HG02840 (cell line): Measurements from ENCODE around the gene ARHGEF6.

ENCODE experiments used
- ATAC-seq: cut with Tn5 transposase; IDR thresholded peaks from one replicate; pipeline ENCODE4 v1.9.1; 2021; ENCODE audit warnings: mild to moderate bottlenecking, moderate library complexity, moderate number of reproducible peaks; ENCODE audit not compliant: unreplicated experiment, low FRiP score

Gene ARHGEF6

DNA sequence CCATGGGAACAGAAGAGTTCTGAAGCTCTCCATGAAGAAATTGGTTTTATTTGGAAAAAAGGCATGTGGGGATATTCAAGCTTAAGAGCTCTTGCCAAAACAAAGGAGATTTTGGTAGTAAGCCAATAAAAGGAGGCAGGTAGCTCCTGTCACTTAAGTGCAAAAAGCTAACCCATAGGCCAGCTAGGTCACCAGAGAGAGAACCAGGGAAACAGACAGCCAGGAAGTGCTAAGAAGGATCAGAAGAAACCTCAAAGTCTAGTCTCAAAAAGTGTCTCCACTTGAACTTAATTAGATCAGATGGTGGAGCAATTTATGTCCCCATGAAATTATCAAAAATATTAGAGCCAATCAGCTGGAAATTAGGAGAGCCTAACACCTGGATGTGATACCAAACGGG, 83.6 kb downstream of the ARHGEF6 start:
- no peak for ATAC-seq

- ATAC-seq = no peak
Measured at GRCh38 chrX:136694431-136695087, 86.2 kb downstream of the ARHGEF6 start.

- no peak for ATAC-seq
Measured at GRCh38 chrX:136692271-136692670, 88.5 kb downstream of the ARHGEF6 start.

GRCh38 chrX:136691028-136691809, 89.5 kb downstream of the ARHGEF6 start:
- ATAC-seq = no peak

- ATAC-seq = no peak
Measured at GRCh38 chrX:136689436-136689835, 91.3 kb downstream of the ARHGEF6 start.

DNA sequence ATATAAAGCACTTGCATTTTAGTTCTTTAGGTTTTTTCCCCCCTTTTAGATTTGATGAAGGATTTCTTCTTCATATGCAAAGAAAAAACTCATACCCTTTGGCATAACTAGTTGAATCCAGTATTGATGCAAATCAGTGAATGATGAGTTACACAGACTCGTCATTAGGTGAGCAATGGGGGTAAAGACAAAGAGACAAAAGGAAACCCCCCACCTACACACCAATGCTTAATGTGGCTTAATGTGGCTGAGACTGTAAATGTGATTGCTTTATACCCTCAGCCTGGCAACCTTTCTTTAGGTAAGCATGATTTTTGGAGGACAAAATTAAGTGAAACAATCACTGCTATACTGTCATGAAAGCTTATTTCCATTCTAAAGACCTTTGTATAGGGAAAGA, 93.3 kb downstream of the ARHGEF6 start:
- ATAC-seq = no peak

- ATAC-seq = no peak
Measured at GRCh38 chrX:136684120-136684519, 96.6 kb downstream of the ARHGEF6 start.

- no peak for ATAC-seq
Measured at GRCh38 chrX:136679531-136679930, 101.2 kb downstream of the ARHGEF6 start.

DNA sequence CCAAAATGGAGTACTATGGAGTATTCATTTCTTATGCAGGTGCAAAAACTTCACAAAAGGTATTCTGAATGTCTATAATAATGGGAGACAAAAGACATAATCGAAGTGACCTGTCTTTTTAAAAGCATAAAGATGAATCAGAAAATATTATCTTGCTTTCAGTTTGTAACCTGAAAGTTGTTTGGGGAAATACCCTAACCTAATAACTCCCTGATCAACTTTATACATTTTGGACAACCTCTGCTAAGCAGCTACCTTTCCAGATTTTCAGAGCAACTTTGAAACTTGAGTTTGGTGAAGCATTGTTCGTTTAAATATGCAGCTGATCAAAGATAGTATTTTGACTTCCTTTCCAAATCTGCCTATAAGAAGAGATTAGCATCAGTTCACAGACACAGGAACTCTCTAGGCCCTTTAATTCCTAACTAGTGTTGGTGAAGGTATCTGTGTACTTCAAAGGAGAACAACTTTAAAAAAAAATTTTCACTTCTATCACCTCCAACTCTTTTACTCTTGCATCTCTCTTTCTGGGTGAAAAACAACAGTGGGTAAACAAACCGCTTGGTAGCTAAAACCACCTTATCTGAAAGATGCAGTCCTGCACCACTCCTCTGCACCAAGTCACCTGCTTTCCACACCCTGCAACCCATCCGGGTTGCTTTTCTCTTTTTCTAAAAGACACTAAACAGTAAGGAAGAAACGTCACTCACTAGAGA, 106.3 kb downstream of the ARHGEF6 start:
- ATAC-seq = no peak

DNA sequence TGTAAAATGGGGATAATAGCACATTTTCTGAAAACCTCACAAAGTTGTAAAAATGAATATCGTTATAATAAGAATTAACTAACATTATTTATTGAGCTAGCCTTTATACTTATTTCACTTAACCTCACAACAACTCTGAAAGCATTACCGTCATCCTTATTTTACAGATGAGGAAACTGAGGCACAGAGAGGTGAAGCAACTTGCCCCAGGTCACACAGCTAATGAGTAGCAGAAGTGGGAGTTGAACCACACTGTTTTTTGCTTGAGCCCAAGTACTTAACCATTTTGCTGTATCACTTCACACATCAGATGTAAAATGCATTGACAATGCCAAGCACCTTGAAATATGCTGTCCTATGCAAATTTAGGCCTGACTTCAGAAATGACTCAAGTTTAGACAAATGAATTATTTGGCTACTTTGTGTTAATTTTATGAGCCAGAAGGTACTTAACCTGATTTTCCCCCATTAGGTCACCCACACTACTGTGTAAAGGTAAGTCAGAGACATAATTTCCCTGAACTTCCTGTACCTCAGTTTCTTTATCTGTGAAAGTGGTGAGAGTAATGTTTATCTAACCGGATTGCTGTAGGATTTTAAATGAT, 109.6 kb downstream of the ARHGEF6 start:
- ATAC-seq = no peak

GRCh38 chrX:136667446-136668168, 113.1 kb downstream of the ARHGEF6 start:
- no peak for ATAC-seq

GRCh38 chrX:136666088-136666487, 114.6 kb downstream of the ARHGEF6 start:
- no peak for ATAC-seq

DNA sequence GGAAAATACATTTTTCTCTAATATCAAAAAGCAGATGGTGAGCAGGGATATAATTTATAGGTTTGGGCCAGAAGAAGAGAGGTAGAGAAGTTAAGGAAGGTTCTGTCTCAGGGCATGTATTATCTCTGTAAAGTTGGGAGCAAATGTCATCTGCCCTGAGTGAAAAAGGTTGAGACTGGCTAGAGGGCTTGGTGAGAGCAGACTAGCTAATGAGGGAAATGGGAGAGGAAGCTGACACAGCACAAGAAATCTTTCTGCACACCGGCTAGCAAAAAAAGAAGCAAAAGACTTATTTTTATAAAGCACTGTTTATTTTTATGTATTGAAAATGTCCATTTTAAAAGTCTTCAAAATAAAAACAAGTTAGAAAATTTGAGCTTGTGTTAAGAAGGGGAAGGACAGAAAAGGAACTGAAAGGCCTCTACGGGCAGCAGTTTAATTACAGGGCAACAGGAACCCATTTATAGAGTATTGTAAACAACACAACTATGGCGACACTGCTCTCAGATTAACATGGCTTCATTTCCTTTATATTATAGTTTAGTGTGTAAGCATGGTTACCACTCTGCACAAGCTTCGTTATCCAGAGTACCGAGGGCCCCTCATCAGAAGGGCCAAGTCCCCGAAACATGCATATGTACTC, 115.4 kb downstream of the ARHGEF6 start:
- ATAC-seq = no peak

GRCh38 chrX:136662976-136663375, 117.8 kb downstream of the ARHGEF6 start:
- no peak for ATAC-seq

- no peak for ATAC-seq
Measured at GRCh38 chrX:136662104-136662503, 118.6 kb downstream of the ARHGEF6 start.

- ATAC-seq = no peak
Measured at GRCh38 chrX:136660896-136661295, 119.8 kb downstream of the ARHGEF6 start.

GRCh38 chrX:136659174-136659573, 121.6 kb downstream of the ARHGEF6 start:
- no peak for ATAC-seq

DNA sequence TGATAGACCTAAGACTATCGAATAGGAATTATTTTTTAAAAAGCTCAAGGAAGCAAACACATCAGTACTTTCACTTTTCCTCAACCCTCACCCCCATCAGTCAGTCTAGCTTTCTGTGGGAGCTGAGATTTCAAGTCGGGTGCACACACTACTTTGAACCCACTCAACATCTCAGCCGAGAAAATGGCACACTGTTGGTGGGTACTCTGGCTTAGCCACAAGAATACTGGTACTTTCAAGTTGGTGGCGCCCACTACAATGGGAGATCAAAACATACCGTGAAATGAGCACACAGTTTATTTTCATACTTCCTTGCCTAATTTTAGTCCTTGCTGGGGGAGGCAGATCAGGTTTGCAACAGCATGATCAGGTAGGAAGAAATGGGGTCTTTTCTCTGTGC, 122.6 kb downstream of the ARHGEF6 start:
- no peak for ATAC-seq

GRCh38 chrX:136656361-136656964, 124.3 kb downstream of the ARHGEF6 start:
- ATAC-seq = no peak
